Measurements from ENCODE around the gene UGT2B15.
"Not testable (repeated sequence)": the region's sequence is repeated elsewhere in the genome, so short reads cannot be mapped to it uniquely, and the experiment has no call there.

UGT2B15 gene

GRCh38 chr4:68655764-68656444 is 14.5 kb downstream of the UGT2B15 start:
- Histone ChIP-seq H3K27me3 (ENCODE audit: control insufficient read depth in 1 of 2, insufficient read depth in 2 of 2, low read length in 2 of 2) (no peaks in the 10 kb centered on the region), H3K36me3 (ENCODE audit: control insufficient read depth in 2 of 2, insufficient read depth in 2 of 2, low read length in 2 of 2) (no peaks in the 10 kb centered on the region), H3K4me3 (ENCODE audit: low read length in 2 of 2) (no peak overlapping the region), H3K27ac (ENCODE audit: low read length) (no peak overlapping the region), H3K9me3 (ENCODE audit: control insufficient read depth in 2 of 2, low read length in 2 of 2) (no peaks in the 10 kb centered on the region), H3K4me1 (ENCODE audit: control insufficient read depth, insufficient read depth, low read length) (no peaks in the 10 kb centered on the region), H3K9ac (ENCODE audit: low read length in 2 of 2) (no peak overlapping the region)

GRCh38 chr4:68654946-68655721 is 15.3 kb downstream of the UGT2B15 start:
- Histone ChIP-seq H3K27ac (ENCODE audit: low read length) (no peak overlapping the region), H3K9me3 (ENCODE audit: control insufficient read depth in 2 of 2, low read length in 2 of 2) (no peaks in the 10 kb centered on the region), H3K4me1 (ENCODE audit: control insufficient read depth, insufficient read depth, low read length) (no peaks in the 10 kb centered on the region), H3K4me3 (ENCODE audit: low read length in 2 of 2) (no peak overlapping the region), H3K27me3 (ENCODE audit: control insufficient read depth in 1 of 2, insufficient read depth in 2 of 2, low read length in 2 of 2) (no peaks in the 10 kb centered on the region), H3K9ac (ENCODE audit: low read length in 2 of 2) (no peak overlapping the region), H3K36me3 (ENCODE audit: control insufficient read depth in 2 of 2, insufficient read depth in 2 of 2, low read length in 2 of 2) (no peaks in the 10 kb centered on the region)

GRCh38 chr4:68651932-68652331 is 18.5 kb downstream of the UGT2B15 start:
- Histone ChIP-seq H3K36me3 (ENCODE audit: control insufficient read depth in 2 of 2, insufficient read depth in 2 of 2, low read length in 2 of 2) (no peaks in the 10 kb centered on the region), H3K27me3 (ENCODE audit: control insufficient read depth in 1 of 2, insufficient read depth in 2 of 2, low read length in 2 of 2) (no peaks in the 10 kb centered on the region), H3K9me3 (ENCODE audit: control insufficient read depth in 2 of 2, low read length in 2 of 2) (no peaks in the 10 kb centered on the region), H3K27ac (ENCODE audit: low read length) (no peak overlapping the region), H3K9ac (ENCODE audit: low read length in 2 of 2) (no peak overlapping the region), H3K4me3 (ENCODE audit: low read length in 2 of 2) (no peak overlapping the region), H3K4me1 (ENCODE audit: control insufficient read depth, insufficient read depth, low read length) (no peaks in the 10 kb centered on the region)

GRCh38 chr4:68630371-68630770 is 40.1 kb downstream of the UGT2B15 start:
- H3K27me3 ChIP-seq (ENCODE audit: control insufficient read depth in 1 of 2, insufficient read depth in 2 of 2, low read length in 2 of 2) = no peaks in the 10 kb centered on the region
- H3K9me3 ChIP-seq (ENCODE audit: control insufficient read depth in 2 of 2, low read length in 2 of 2) = no peaks in the 10 kb centered on the region
- no peak overlapping the region for H3K9ac ChIP-seq (ENCODE audit: low read length in 2 of 2)
- no peaks in the 10 kb centered on the region for H3K4me1 ChIP-seq (ENCODE audit: control insufficient read depth, insufficient read depth, low read length)
- no peaks in the 10 kb centered on the region for H3K36me3 ChIP-seq (ENCODE audit: control insufficient read depth in 2 of 2, insufficient read depth in 2 of 2, low read length in 2 of 2)
- H3K4me3 ChIP-seq (ENCODE audit: low read length in 2 of 2) = no peak overlapping the region
- H3K27ac ChIP-seq (ENCODE audit: low read length) = no peak overlapping the region

- not testable (repeated sequence) for H3K4me1 ChIP-seq (ENCODE audit: control insufficient read depth, insufficient read depth, low read length); H3K4me3 ChIP-seq (ENCODE audit: low read length in 2 of 2); H3K27me3 ChIP-seq (ENCODE audit: control insufficient read depth in 1 of 2, insufficient read depth in 2 of 2, low read length in 2 of 2); H3K9me3 ChIP-seq (ENCODE audit: control insufficient read depth in 2 of 2, low read length in 2 of 2); H3K9ac ChIP-seq (ENCODE audit: low read length in 2 of 2); H3K36me3 ChIP-seq (ENCODE audit: control insufficient read depth in 2 of 2, insufficient read depth in 2 of 2, low read length in 2 of 2); H3K27ac ChIP-seq (ENCODE audit: low read length)
Observed at GRCh38 chr4:68622731-68623130, 47.7 kb downstream of the UGT2B15 start.

GRCh38 chr4:68617003-68617698 is 53.3 kb downstream of the UGT2B15 start:
- Histone ChIP-seq H3K27ac (ENCODE audit: low read length) (no peak overlapping the region), H3K4me3 (ENCODE audit: low read length in 2 of 2) (no peak overlapping the region), H3K9ac (ENCODE audit: low read length in 2 of 2) (no peak overlapping the region), H3K27me3 (ENCODE audit: control insufficient read depth in 1 of 2, insufficient read depth in 2 of 2, low read length in 2 of 2) (no peaks in the 10 kb centered on the region), H3K4me1 (ENCODE audit: control insufficient read depth, insufficient read depth, low read length) (no peaks in the 10 kb centered on the region), H3K9me3 (ENCODE audit: control insufficient read depth in 2 of 2, low read length in 2 of 2) (no peaks in the 10 kb centered on the region), H3K36me3 (ENCODE audit: control insufficient read depth in 2 of 2, insufficient read depth in 2 of 2, low read length in 2 of 2) (no peaks in the 10 kb centered on the region)

GRCh38 chr4:68615699-68616422 is 54.6 kb downstream of the UGT2B15 start:
- Histone ChIP-seq H3K4me3 (ENCODE audit: low read length in 2 of 2) (no peak overlapping the region), H3K9me3 (ENCODE audit: control insufficient read depth in 2 of 2, low read length in 2 of 2) (no peaks in the 10 kb centered on the region), H3K27me3 (ENCODE audit: control insufficient read depth in 1 of 2, insufficient read depth in 2 of 2, low read length in 2 of 2) (no peaks in the 10 kb centered on the region), H3K9ac (ENCODE audit: low read length in 2 of 2) (no peak overlapping the region), H3K27ac (ENCODE audit: low read length) (no peak overlapping the region), H3K4me1 (ENCODE audit: control insufficient read depth, insufficient read depth, low read length) (no peaks in the 10 kb centered on the region), H3K36me3 (ENCODE audit: control insufficient read depth in 2 of 2, insufficient read depth in 2 of 2, low read length in 2 of 2) (no peaks in the 10 kb centered on the region)

GRCh38 chr4:68613752-68614151 is 56.7 kb downstream of the UGT2B15 start:
- no peak overlapping the region for H3K27ac ChIP-seq (ENCODE audit: low read length)
- no peaks in the 10 kb centered on the region for H3K4me1 ChIP-seq (ENCODE audit: control insufficient read depth, insufficient read depth, low read length)
- no peaks in the 10 kb centered on the region for H3K36me3 ChIP-seq (ENCODE audit: control insufficient read depth in 2 of 2, insufficient read depth in 2 of 2, low read length in 2 of 2)
- no peak overlapping the region for H3K4me3 ChIP-seq (ENCODE audit: low read length in 2 of 2)
- H3K27me3 ChIP-seq (ENCODE audit: control insufficient read depth in 1 of 2, insufficient read depth in 2 of 2, low read length in 2 of 2) = no peaks in the 10 kb centered on the region
- H3K9me3 ChIP-seq (ENCODE audit: control insufficient read depth in 2 of 2, low read length in 2 of 2) = no peaks in the 10 kb centered on the region
- H3K9ac ChIP-seq (ENCODE audit: low read length in 2 of 2) = no peak overlapping the region

- Histone ChIP-seq H3K9me3 (ENCODE audit: control insufficient read depth in 2 of 2, low read length in 2 of 2) (no peaks in the 10 kb centered on the region), H3K4me1 (ENCODE audit: control insufficient read depth, insufficient read depth, low read length) (no peaks in the 10 kb centered on the region), H3K27me3 (ENCODE audit: control insufficient read depth in 1 of 2, insufficient read depth in 2 of 2, low read length in 2 of 2) (no peaks in the 10 kb centered on the region), H3K36me3 (ENCODE audit: control insufficient read depth in 2 of 2, insufficient read depth in 2 of 2, low read length in 2 of 2) (no peaks in the 10 kb centered on the region), H3K9ac (ENCODE audit: low read length in 2 of 2) (no peak overlapping the region), H3K27ac (ENCODE audit: low read length) (no peak overlapping the region), H3K4me3 (ENCODE audit: low read length in 2 of 2) (no peak overlapping the region)
Observed at GRCh38 chr4:68606240-68606639, 64.2 kb downstream of the UGT2B15 start.

- Histone ChIP-seq H3K27me3 (ENCODE audit: control insufficient read depth in 1 of 2, insufficient read depth in 2 of 2, low read length in 2 of 2) (no peaks in the 10 kb centered on the region), H3K9me3 (ENCODE audit: control insufficient read depth in 2 of 2, low read length in 2 of 2) (no peaks in the 10 kb centered on the region), H3K36me3 (ENCODE audit: control insufficient read depth in 2 of 2, insufficient read depth in 2 of 2, low read length in 2 of 2) (no peaks in the 10 kb centered on the region), H3K4me1 (ENCODE audit: control insufficient read depth, insufficient read depth, low read length) (no peaks in the 10 kb centered on the region), H3K9ac (ENCODE audit: low read length in 2 of 2) (no peak overlapping the region), H3K4me3 (ENCODE audit: low read length in 2 of 2) (no peak overlapping the region), H3K27ac (ENCODE audit: low read length) (no peak overlapping the region)
Observed at GRCh38 chr4:68599150-68599549, 71.3 kb downstream of the UGT2B15 start.

All from stomach smooth muscle (tissue), 2 donors.